HEK293 (cell line): ENCODE data around the gene RSU1.

Experiments
- CTCF ChIA-PET: fragments of 350-600 bp; formaldehyde crosslinking; extraction: SDS; loops from one replicate; lab custom pipeline; 2021; ENCODE audit warnings: antibody characterized with exemption; lab: Yijun Ruan, JAX
- POLR2A ChIA-PET: fragments of 300-600 bp; formaldehyde crosslinking; extraction: SDS; loops from one replicate; lab custom pipeline; 2020; ENCODE audit warnings: antibody characterized with exemption, inconsistent platforms; lab: Yijun Ruan, JAX
- H3K27ac ChIP-seq: fragments of 200-500 bp; sonication (Bioruptor generic); 2 replicates; pipeline ENCODE4 v1.5.1; 2014; ENCODE audit warnings: low read depth, low read length, control low read depth, inconsistent platforms; ENCODE audit errors: extremely low read depth
- H3K36me3 ChIP-seq, 2 experiments: fragments of 200-500 bp in 1 of 2; sonication (Bioruptor generic) in 1 of 2; 1 replicate in 1 of 2; 2 replicates in 1 of 2; pipeline ENCODE4 v1.5.1; 2014 to 2017; ENCODE audit warnings: inconsistent platforms in 2 of 2, low read length in 2 of 2; ENCODE audit not compliant: control insufficient read depth in 2 of 2, insufficient read depth in 1 of 2
- H3K4me1 ChIP-seq: fragments of 200-500 bp; sonication (Bioruptor generic); 2 replicates; pipeline ENCODE4 v1.5.1; 2014; ENCODE audit warnings: mild to moderate bottlenecking, low read length, inconsistent platforms; ENCODE audit not compliant: control insufficient read depth, insufficient read depth
- H3K4me3 ChIP-seq: 2 replicates; pipeline ENCODE4 v1.5.1; 2011; ENCODE audit warnings: low read depth, mild to moderate bottlenecking, control low read depth, low read length, moderate library complexity
- H3K9me3 ChIP-seq: fragments of 200-500 bp; sonication (Bioruptor generic); 2 replicates; pipeline ENCODE4 v1.5.1; 2014; ENCODE audit warnings: low read depth, low read length, inconsistent platforms; ENCODE audit not compliant: control insufficient read depth, insufficient read depth
- AEBP2 ChIP-seq: fragments of 450-650 bp; formaldehyde crosslinking; IDR thresholded peaks from 2 replicates; pipeline ENCODE4 v1.5.1; 2016; ENCODE audit warnings: missing biosample characterization, missing genetic modification characterization, borderline replicate concordance
- GLI4 ChIP-seq: fragments of 450-650 bp; formaldehyde crosslinking; IDR thresholded peaks from 2 replicates; pipeline ENCODE4 v1.5.1; 2016; ENCODE audit warnings: missing biosample characterization, missing genetic modification characterization
- MZF1 ChIP-seq: fragments of 450-650 bp; formaldehyde crosslinking; IDR thresholded peaks from 2 replicates; pipeline ENCODE4 v1.5.1; 2017; ENCODE audit warnings: missing biosample characterization, missing genetic modification characterization, borderline replicate concordance
- OSR2 ChIP-seq: fragments of 450-650 bp; formaldehyde crosslinking; IDR thresholded peaks from 2 replicates; pipeline ENCODE4 v1.5.1; 2016; ENCODE audit warnings: missing biosample characterization, missing genetic modification characterization
- REPIN1 ChIP-seq: fragments of 450-650 bp; formaldehyde crosslinking; IDR thresholded peaks from 2 replicates; pipeline ENCODE4 v1.5.1; 2017; ENCODE audit warnings: missing biosample characterization, missing genetic modification characterization, low read depth
- SALL2 ChIP-seq: fragments of 450-650 bp; formaldehyde crosslinking; IDR thresholded peaks from 2 replicates; pipeline ENCODE4 v1.5.0; 2017; ENCODE audit warnings: missing biosample characterization, mild to moderate bottlenecking, missing genetic modification characterization, borderline replicate concordance
- SP2 ChIP-seq: fragments of 450-650 bp; formaldehyde crosslinking; IDR thresholded peaks from 2 replicates; pipeline ENCODE4 v1.5.1; 2016; ENCODE audit warnings: missing biosample characterization, missing genetic modification characterization
- SP7 ChIP-seq: fragments of 450-650 bp; formaldehyde crosslinking; IDR thresholded peaks from 2 replicates; pipeline ENCODE4 v1.5.1; 2016; ENCODE audit warnings: missing biosample characterization, missing genetic modification characterization
- TRIM28 ChIP-seq: IDR thresholded peaks from 2 replicates; pipeline ENCODE4 v1.6.1; 2011; ENCODE audit warnings: low read length, control low read depth, borderline replicate concordance
- WT1 ChIP-seq: fragments of 450-650 bp; formaldehyde crosslinking; IDR thresholded peaks from 2 replicates; pipeline ENCODE4 v1.5.1; 2016; ENCODE audit warnings: missing biosample characterization, missing genetic modification characterization
- YY2 ChIP-seq: fragments of 450-650 bp; formaldehyde crosslinking; IDR thresholded peaks from 2 replicates; pipeline ENCODE4 v1.5.1; 2016; ENCODE audit warnings: missing biosample characterization, missing genetic modification characterization
- ZNF114 ChIP-seq: fragments of 450-650 bp; formaldehyde crosslinking; IDR thresholded peaks from 2 replicates; pipeline ENCODE4 v1.5.0; 2017; ENCODE audit warnings: missing biosample characterization, missing genetic modification characterization
- ZNF174 ChIP-seq: fragments of 450-650 bp; formaldehyde crosslinking; IDR thresholded peaks from 2 replicates; pipeline ENCODE4 v1.5.0; 2017; ENCODE audit warnings: missing biosample characterization, mild to moderate bottlenecking, missing genetic modification characterization
- ZNF350 ChIP-seq: fragments of 450-650 bp; formaldehyde crosslinking; IDR thresholded peaks from 2 replicates; pipeline ENCODE4 v1.5.0; 2017; ENCODE audit warnings: missing biosample characterization, mild to moderate bottlenecking, missing genetic modification characterization
- ZNF521 ChIP-seq: fragments of 450-650 bp; formaldehyde crosslinking; IDR thresholded peaks from 2 replicates; pipeline ENCODE4 v1.5.1; 2017; ENCODE audit warnings: missing biosample characterization, mild to moderate bottlenecking, missing genetic modification characterization
- ZNF561 ChIP-seq: fragments of 450-650 bp; IDR thresholded peaks from 2 replicates; pipeline ENCODE4 v1.5.1; 2018; ENCODE audit warnings: missing biosample characterization, missing genetic modification characterization, borderline replicate concordance
- ZNF610 ChIP-seq: fragments of 450-650 bp; formaldehyde crosslinking; IDR thresholded peaks from 2 replicates; pipeline ENCODE4 v1.5.1; 2016; ENCODE audit warnings: missing biosample characterization, missing genetic modification characterization, borderline replicate concordance
- ZNF621 ChIP-seq: fragments of 450-650 bp; formaldehyde crosslinking; IDR thresholded peaks from 2 replicates; pipeline ENCODE4 v1.5.1; 2017; ENCODE audit warnings: missing biosample characterization, missing genetic modification characterization
- ZNF658 ChIP-seq: fragments of 450-650 bp; formaldehyde crosslinking; IDR thresholded peaks from 2 replicates; pipeline ENCODE4; 2016; ENCODE audit warnings: missing biosample characterization, missing genetic modification characterization
- ZNF660 ChIP-seq: fragments of 450-650 bp; IDR thresholded peaks from 2 replicates; pipeline ENCODE4 v1.5.1; 2018; ENCODE audit warnings: missing biosample characterization, mild to moderate bottlenecking, missing genetic modification characterization
- ZNF664 ChIP-seq: fragments of 450-650 bp; formaldehyde crosslinking; IDR thresholded peaks from 2 replicates; pipeline ENCODE4 v1.5.1; 2016; ENCODE audit warnings: missing biosample characterization, missing genetic modification characterization
- ZNF776 ChIP-seq: fragments of 450-650 bp; formaldehyde crosslinking; IDR thresholded peaks from 2 replicates; pipeline ENCODE4 v1.5.0; 2017; ENCODE audit warnings: missing biosample characterization, missing genetic modification characterization, borderline replicate concordance
- ZNF837 ChIP-seq: fragments of 450-650 bp; formaldehyde crosslinking; IDR thresholded peaks from 2 replicates; pipeline ENCODE4 v1.5.1; 2016; ENCODE audit warnings: missing biosample characterization, missing genetic modification characterization
- ZSCAN5A ChIP-seq: fragments of 450-650 bp; formaldehyde crosslinking; IDR thresholded peaks from 2 replicates; pipeline ENCODE4 v1.5.1; 2016; ENCODE audit warnings: missing biosample characterization, missing genetic modification characterization
- TF ChIP-seq, protein P1 (sequence below): fragments of 450-650 bp; formaldehyde crosslinking; conservative IDR thresholded peaks from 2 replicates; pipeline ENCODE4 v1.5.1; 2016; ENCODE audit warnings: low read depth, missing biosample characterization, missing genetic modification characterization
- TF ChIP-seq, protein P2 (sequence below): fragments of 450-650 bp; formaldehyde crosslinking; IDR thresholded peaks from 2 replicates; pipeline ENCODE4 v1.5.1; 2016; ENCODE audit warnings: missing biosample characterization, missing genetic modification characterization
- TF ChIP-seq, protein P3 (sequence below): fragments of 450-650 bp; formaldehyde crosslinking; IDR thresholded peaks from 2 replicates; pipeline ENCODE4 v1.5.0; 2017; ENCODE audit warnings: missing biosample characterization, missing genetic modification characterization, borderline replicate concordance

RSU1 gene

DNA sequence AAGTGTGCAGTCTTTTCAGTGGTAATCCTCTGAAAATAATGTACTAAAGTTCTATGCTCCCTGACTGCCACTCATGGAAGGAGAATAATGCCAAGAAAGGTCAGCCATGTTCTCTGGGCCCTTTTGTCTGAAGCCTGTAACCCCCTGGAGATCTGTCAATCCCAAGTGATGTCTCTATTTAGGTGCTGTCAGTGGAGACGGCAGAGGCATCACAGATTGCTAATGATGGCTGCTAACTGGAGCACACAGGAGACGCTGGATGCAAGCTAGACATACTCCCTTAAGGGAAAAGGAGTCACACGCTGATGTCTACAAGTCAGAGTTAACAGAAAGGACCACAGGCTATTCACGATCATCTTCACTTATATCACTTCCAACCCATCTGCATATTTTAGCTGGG lies 118.8 kb downstream of the RSU1 start:
- ChIA-PET POLR2A (no interaction called here), CTCF (interaction anchor here (0.6 kb wide), 1 partner anchor 576 kb away, joined by 3 read pairs; no protein-coding TSS in a partner anchor)
- Histone ChIP-seq H3K4me3 (no peak overlapping the region), H3K36me3 (no peaks in the 10 kb centered on the region), H3K9me3 (no peaks in the 10 kb centered on the region), H3K27ac (no peak overlapping the region), H3K4me1 (no peaks in the 10 kb centered on the region)
- no peak for TF ChIP-seq GLI4 (tag by site-specific recombination)
- TF ChIP-seq SALL2: no peak
- TF ChIP-seq ZNF776: no peak
- no peak for TF ChIP-seq ZNF660 (tag by site-specific recombination)

- Histone ChIP-seq H3K27ac (no peak overlapping the region), H3K36me3 (no peaks in the 10 kb centered on the region), H3K4me1 (peaks cover 18% of the 10 kb centered on the region), H3K9me3 (no peaks in the 10 kb centered on the region), H3K4me3 (no peak overlapping the region)
- CTCF ChIA-PET: interaction anchor here (0.5 to 0.8 kb wide), 2 partner anchors 26 to 81 kb away, joined by 3 read pairs; no protein-coding TSS in a partner anchor
- POLR2A ChIA-PET: no interaction called here
- TF ChIP-seq, protein P1, sequence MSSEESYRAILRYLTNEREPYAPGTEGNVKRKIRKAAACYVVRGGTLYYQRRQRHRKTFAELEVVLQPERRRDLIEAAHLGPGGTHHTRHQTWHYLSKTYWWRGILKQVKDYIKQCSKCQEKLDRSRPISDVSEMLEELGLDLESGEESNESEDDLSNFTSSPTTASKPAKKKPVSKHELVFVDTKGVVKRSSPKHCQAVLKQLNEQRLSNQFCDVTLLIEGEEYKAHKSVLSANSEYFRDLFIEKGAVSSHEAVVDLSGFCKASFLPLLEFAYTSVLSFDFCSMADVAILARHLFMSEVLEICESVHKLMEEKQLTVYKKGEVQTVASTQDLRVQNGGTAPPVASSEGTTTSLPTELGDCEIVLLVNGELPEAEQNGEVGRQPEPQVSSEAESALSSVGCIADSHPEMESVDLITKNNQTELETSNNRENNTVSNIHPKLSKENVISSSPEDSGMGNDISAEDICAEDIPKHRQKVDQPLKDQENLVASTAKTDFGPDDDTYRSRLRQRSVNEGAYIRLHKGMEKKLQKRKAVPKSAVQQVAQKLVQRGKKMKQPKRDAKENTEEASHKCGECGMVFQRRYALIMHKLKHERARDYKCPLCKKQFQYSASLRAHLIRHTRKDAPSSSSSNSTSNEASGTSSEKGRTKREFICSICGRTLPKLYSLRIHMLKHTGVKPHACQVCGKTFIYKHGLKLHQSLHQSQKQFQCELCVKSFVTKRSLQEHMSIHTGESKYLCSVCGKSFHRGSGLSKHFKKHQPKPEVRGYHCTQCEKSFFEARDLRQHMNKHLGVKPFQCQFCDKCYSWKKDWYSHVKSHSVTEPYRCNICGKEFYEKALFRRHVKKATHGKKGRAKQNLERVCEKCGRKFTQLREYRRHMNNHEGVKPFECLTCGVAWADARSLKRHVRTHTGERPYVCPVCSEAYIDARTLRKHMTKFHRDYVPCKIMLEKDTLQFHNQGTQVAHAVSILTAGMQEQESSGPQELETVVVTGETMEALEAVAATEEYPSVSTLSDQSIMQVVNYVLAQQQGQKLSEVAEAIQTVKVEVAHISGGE (tag by site-specific recombination): no peak
- TF ChIP-seq GLI4 (tag by site-specific recombination): no peak
- no peak for TF ChIP-seq SP7 (tag by site-specific recombination)
- no peak for TF ChIP-seq TRIM28
- no peak for TF ChIP-seq ZNF658 (tag by site-specific recombination)
- no peak for TF ChIP-seq YY2 (tag by site-specific recombination)
- no peak for TF ChIP-seq ZNF521
- no peak for TF ChIP-seq ZNF664 (tag by site-specific recombination)
- no peak for TF ChIP-seq MZF1
- no peak for TF ChIP-seq AEBP2
- no peak for TF ChIP-seq ZSCAN5A (tag by site-specific recombination)
- TF ChIP-seq ZNF350 (tag by site-specific recombination): no peak
- TF ChIP-seq, protein P2, sequence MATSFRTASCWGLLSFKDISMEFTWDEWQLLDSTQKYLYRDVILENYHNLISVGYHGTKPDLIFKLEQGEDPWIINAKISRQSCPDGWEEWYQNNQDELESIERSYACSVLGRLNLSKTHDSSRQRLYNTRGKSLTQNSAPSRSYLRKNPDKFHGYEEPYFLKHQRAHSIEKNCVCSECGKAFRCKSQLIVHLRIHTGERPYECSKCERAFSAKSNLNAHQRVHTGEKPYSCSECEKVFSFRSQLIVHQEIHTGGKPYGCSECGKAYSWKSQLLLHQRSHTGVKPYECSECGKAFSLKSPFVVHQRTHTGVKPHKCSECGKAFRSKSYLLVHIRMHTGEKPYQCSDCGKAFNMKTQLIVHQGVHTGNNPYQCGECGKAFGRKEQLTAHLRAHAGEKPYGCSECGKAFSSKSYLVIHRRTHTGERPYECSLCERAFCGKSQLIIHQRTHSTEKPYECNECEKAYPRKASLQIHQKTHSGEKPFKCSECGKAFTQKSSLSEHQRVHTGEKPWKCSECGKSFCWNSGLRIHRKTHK (tag by site-specific recombination): no peak
- TF ChIP-seq REPIN1 (tag by site-specific recombination): no peak
- no peak for TF ChIP-seq ZNF561 (tag by site-specific recombination)
- 0 out of 2 replicates have a peak, but pooled peaks have one; percentile 16 for TF ChIP-seq WT1 (tag by site-specific recombination)
- TF ChIP-seq, protein P3, sequence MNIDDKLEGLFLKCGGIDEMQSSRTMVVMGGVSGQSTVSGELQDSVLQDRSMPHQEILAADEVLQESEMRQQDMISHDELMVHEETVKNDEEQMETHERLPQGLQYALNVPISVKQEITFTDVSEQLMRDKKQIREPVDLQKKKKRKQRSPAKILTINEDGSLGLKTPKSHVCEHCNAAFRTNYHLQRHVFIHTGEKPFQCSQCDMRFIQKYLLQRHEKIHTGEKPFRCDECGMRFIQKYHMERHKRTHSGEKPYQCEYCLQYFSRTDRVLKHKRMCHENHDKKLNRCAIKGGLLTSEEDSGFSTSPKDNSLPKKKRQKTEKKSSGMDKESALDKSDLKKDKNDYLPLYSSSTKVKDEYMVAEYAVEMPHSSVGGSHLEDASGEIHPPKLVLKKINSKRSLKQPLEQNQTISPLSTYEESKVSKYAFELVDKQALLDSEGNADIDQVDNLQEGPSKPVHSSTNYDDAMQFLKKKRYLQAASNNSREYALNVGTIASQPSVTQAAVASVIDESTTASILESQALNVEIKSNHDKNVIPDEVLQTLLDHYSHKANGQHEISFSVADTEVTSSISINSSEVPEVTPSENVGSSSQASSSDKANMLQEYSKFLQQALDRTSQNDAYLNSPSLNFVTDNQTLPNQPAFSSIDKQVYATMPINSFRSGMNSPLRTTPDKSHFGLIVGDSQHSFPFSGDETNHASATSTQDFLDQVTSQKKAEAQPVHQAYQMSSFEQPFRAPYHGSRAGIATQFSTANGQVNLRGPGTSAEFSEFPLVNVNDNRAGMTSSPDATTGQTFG (tag by site-specific recombination): no peak
- TF ChIP-seq ZNF610 (tag by site-specific recombination): no peak
- TF ChIP-seq ZNF114: no peak
- no peak for TF ChIP-seq OSR2 (tag by site-specific recombination)
- no peak for TF ChIP-seq ZNF174 (tag by site-specific recombination)
- TF ChIP-seq ZNF621 (tag by site-specific recombination): no peak
- TF ChIP-seq SP2 (tag by site-specific recombination): no peak
- TF ChIP-seq ZNF837 (tag by site-specific recombination): no peak
These were observed 126.8 kb downstream of the RSU1 start for GRCh38 chr10:16690417-16690816.
